Testis (tissue), 3 donors: ENCODE data around the gene CPVL. TPM values are rescaled to one million over a fixed set of nuclear protein-coding genes. Genes with fewer than 3 reads are reported as not detected.

Source experiments
- DNase-seq: peaks from one replicate; pipeline ENCODE4 v3.0.0-alpha.2; 2019
- H3K27ac ChIP-seq, 2 donors: fragments of 200-600 bp; sonication (generic); one replicate each; pipeline ENCODE4 v1.5.1; 2019
- H3K27me3 ChIP-seq: fragments of 200-600 bp; sonication (generic); one replicate; pipeline ENCODE4 v1.5.1; 2019
- H3K36me3 ChIP-seq: fragments of 200-600 bp; sonication (generic); one replicate; pipeline ENCODE4 v1.5.1; 2017; ENCODE audit warnings: low read depth; ENCODE audit errors: missing control alignments
- H3K4me1 ChIP-seq: fragments of 200-600 bp; sonication (generic); one replicate; pipeline ENCODE4 v1.5.1; 2019
- H3K4me3 ChIP-seq, 2 donors: fragments of 200-600 bp; sonication (generic); one replicate each; pipeline ENCODE4 v1.5.1; 2017 to 2019
- H3K9me3 ChIP-seq: fragments of 200-600 bp; sonication (generic); one replicate; pipeline ENCODE4 v1.5.1; 2017
- CTCF ChIP-seq, 3 experiments: fragments of 450-650 bp in 2 of 3; fragments of 200-600 bp in 1 of 3; sonication (generic) in 1 of 3; IDR thresholded peaks; one replicate each; pipeline ENCODE4 v1.5.1; 2016 to 2019; ENCODE audit warnings: antibody characterized with exemption in 3 of 3, mild to moderate bottlenecking in 2 of 3, moderate library complexity in 1 of 3
- POLR2A ChIP-seq: fragments of 450-650 bp; IDR thresholded peaks from one replicate; pipeline ENCODE4 v1.6.1; 2017; ENCODE audit warnings: antibody characterized with exemption, mild to moderate bottlenecking, moderate library complexity
- WGBS, 2 donors: methylation state at CpG; one replicate each; pipeline ENCODE4 v1.1.5; 2018; 5-methylcytosine and 5-hydroxymethylcytosine counted together
- intact Hi-C: fragments of 100-400 bp; cut with DNase I; formaldehyde crosslinking; loops from one replicate; pipeline ENCODE4 v1.15.1; 2023; ENCODE audit warnings: low total_unique reads
- polyA plus RNA-seq: library from polyadenylated mRNA; stranded (reverse); fragments of 350-450 nt; fragmentation: Illumina TruSeq; extraction: RNeasy Lipid Tissue Mini Kit (QIAGEN cat#74804); gene quantifications from one replicate; pipeline ENCODE4 v1.2.3, GENCODE V29; 2014; ENCODE audit warnings: low read depth, low replicate concordance; ENCODE audit not compliant: insufficient read depth
- total RNA-seq, 2 donors: library from RNA; depleted of rRNA; stranded (reverse); fragments of >200 nt; gene quantifications; one replicate each; pipeline ENCODE4 v1.2.3, GENCODE V29; 2016

CPVL gene
- total and polyA plus RNA-seq, 3 donors from 2014 or later: 26.6 to 55.1 (median 51.1) TPM

- Histone ChIP-seq H3K27ac (no peak overlapping the region), H3K36me3 (no peaks in the 10 kb centered on the region), H3K4me1 (no peaks in the 10 kb centered on the region), H3K9me3 (no peaks in the 10 kb centered on the region), H3K27me3 (no peaks in the 10 kb centered on the region), H3K4me3 (no peak overlapping the region)
- no peak for DNase-seq
- intact Hi-C loops: no loop called here
- 26 to 45% methylated on average over 4 of the region's 4 CpGs for WGBS, 2 donors
- TF ChIP-seq CTCF (IDR thresholded peaks at IDR 0.05): no peak
- TF ChIP-seq POLR2A: no peak
Observed at GRCh38 chr7:29042824-29043231, 103.5 kb downstream of the CPVL start.

GRCh38 chr7:29041991-29042390 is 104.3 kb downstream of the CPVL start:
- WGBS, 2 donors: 71 to 75% methylated on average over 4 of the region's 4 CpGs
- TF ChIP-seq CTCF (IDR thresholded peaks at IDR 0.05) (no peak), POLR2A (no peak)
- intact Hi-C loops: no loop called here

GRCh38 chr7:29040579-29040925 is 105.8 kb downstream of the CPVL start:
- intact Hi-C loops: no loop called here
- no peak for DNase-seq
- H3K9me3 ChIP-seq: no peaks in the 10 kb centered on the region
- H3K27ac ChIP-seq: no peak overlapping the region
- no peaks in the 10 kb centered on the region for H3K36me3 ChIP-seq
- 56 to 75% methylated on average over 2 of the region's 2 CpGs for WGBS, 2 donors
- no peaks in the 10 kb centered on the region for H3K27me3 ChIP-seq
- no peaks in the 10 kb centered on the region for H3K4me1 ChIP-seq
- H3K4me3 ChIP-seq: no peak overlapping the region
- TF ChIP-seq CTCF (IDR thresholded peaks at IDR 0.05) (no peak), POLR2A (no peak)

More at GRCh38 chr7:29041991-29042390, 104.3 kb downstream of the CPVL start:
- Histone ChIP-seq H3K4me1 (no peaks in the 10 kb centered on the region), H3K9me3 (no peaks in the 10 kb centered on the region), H3K27ac (no peak overlapping the region), H3K36me3 (no peaks in the 10 kb centered on the region), H3K4me3 (no peak overlapping the region), H3K27me3 (no peaks in the 10 kb centered on the region)
- DNase-seq: no peak

GRCh38 chr7:29039821-29040578 is 106.3 kb downstream of the CPVL start:
- H3K4me3 ChIP-seq: no peak overlapping the region
- no peaks in the 10 kb centered on the region for H3K4me1 ChIP-seq
- WGBS, 2 donors: 63 to 66% methylated on average over 2 of the region's 2 CpGs
- no peak for DNase-seq
- intact Hi-C loops: no loop called here
- H3K27me3 ChIP-seq: no peaks in the 10 kb centered on the region
- TF ChIP-seq CTCF (IDR thresholded peaks at IDR 0.05) (no peak), POLR2A (no peak)
- H3K9me3 ChIP-seq: no peaks in the 10 kb centered on the region
- no peak overlapping the region for H3K27ac ChIP-seq
- H3K36me3 ChIP-seq: no peaks in the 10 kb centered on the region

GRCh38 chr7:29038463-29038862 is 107.9 kb downstream of the CPVL start:
- 90% methylated on average over 2 of the region's 2 CpGs for WGBS, 2 donors
- Histone ChIP-seq H3K4me1 (no peaks in the 10 kb centered on the region), H3K27me3 (no peaks in the 10 kb centered on the region), H3K4me3 (no peak overlapping the region), H3K9me3 (no peaks in the 10 kb centered on the region), H3K27ac (no peak overlapping the region), H3K36me3 (no peaks in the 10 kb centered on the region)
- no peak for DNase-seq
- intact Hi-C loops: no loop called here
- TF ChIP-seq CTCF (IDR thresholded peaks at IDR 0.05) (no peak), POLR2A (no peak)
